Endodermal cell (in vitro differentiated cells): ENCODE data around the gene C19orf12. TPM values are rescaled to one million over a fixed set of nuclear protein-coding genes. Genes with fewer than 3 reads are reported as not detected.

Experiments used
- DNase-seq: peaks from one replicate; pipeline ENCODE4 v3.0.0-alpha.2; 2017
- H3K27ac ChIP-seq: 2 replicates; pipeline ENCODE4 v1.5.1; 2013; ENCODE audit warnings: mild to moderate bottlenecking, low read depth, low read length, moderate library complexity
- H3K27me3 ChIP-seq: 2 replicates; pipeline ENCODE4 v1.6.1; 2013; ENCODE audit warnings: mild to moderate bottlenecking, low read length, moderate library complexity; ENCODE audit not compliant: insufficient read depth, control insufficient read depth, poor library complexity, severe bottlenecking
- H3K36me3 ChIP-seq: 2 replicates; pipeline ENCODE4 v1.7.0; 2013; ENCODE audit warnings: mild to moderate bottlenecking, low read length, moderate library complexity; ENCODE audit not compliant: control insufficient read depth, insufficient read depth
- H3K4me1 ChIP-seq: one replicate; pipeline ENCODE4 v1.7.0; 2013; ENCODE audit warnings: low read length; ENCODE audit not compliant: control insufficient read depth, insufficient read depth
- H3K4me3 ChIP-seq: 2 replicates; pipeline ENCODE4 v1.5.1; 2013; ENCODE audit warnings: mild to moderate bottlenecking, low read length, moderate library complexity
- H3K9ac ChIP-seq: 2 replicates; pipeline ENCODE4 v1.6.1; 2013; ENCODE audit warnings: mild to moderate bottlenecking, low read length, moderate library complexity; ENCODE audit not compliant: poor library complexity, severe bottlenecking; ENCODE audit errors: extremely low read depth
- H3K9me3 ChIP-seq: 2 replicates; pipeline ENCODE4 v1.6.1; 2013; ENCODE audit warnings: mild to moderate bottlenecking, low read length, moderate library complexity; ENCODE audit not compliant: control insufficient read depth
- H3K27ac Mint-ChIP-seq: 2 replicates; pipeline ENCODE4 v1.8.0; 2020; ENCODE audit warnings: mixed read lengths
- H3K27me3 Mint-ChIP-seq: 2 replicates; pipeline ENCODE4 v1.8.0; 2021; ENCODE audit warnings: mild to moderate bottlenecking, mixed read lengths; ENCODE audit not compliant: insufficient read depth
- H3K36me3 Mint-ChIP-seq: 2 replicates; pipeline ENCODE4 v1.8.0; 2020; ENCODE audit warnings: low read depth, mixed read lengths
- H3K4me1 Mint-ChIP-seq: 2 replicates; pipeline ENCODE4 v1.8.0; 2020; ENCODE audit warnings: mixed read lengths
- H3K4me3 Mint-ChIP-seq: 2 replicates; pipeline ENCODE4 v1.8.0; 2020; ENCODE audit warnings: mild to moderate bottlenecking, moderate library complexity, mixed read lengths
- H3K9me3 Mint-ChIP-seq: 2 replicates; pipeline ENCODE4 v1.8.0; 2020; ENCODE audit warnings: mild to moderate bottlenecking, mixed read lengths
- CTCF ChIP-seq: fragments of 200-600 bp; sonication (generic); conservative IDR thresholded peaks from 2 replicates; pipeline ENCODE4 v1.5.0; 2021; ENCODE audit warnings: antibody characterized with exemption, mild to moderate bottlenecking
- WGBS, 2 experiments: methylation state at CpG; one replicate each; pipeline versions ENCODE4 v1.1.5 to v1.1.7; 2013; ENCODE audit warnings: missing lambda C conversion rate in 2 of 2, mixed read lengths in 1 of 2; ENCODE audit not compliant: insufficient coverage in 1 of 2, insufficient read length in 1 of 2; 5-methylcytosine and 5-hydroxymethylcytosine counted together
- total RNA-seq, 2 donors: library from RNA; stranded (reverse); fragmentation: NEBNext Ultra II Directional in 1 of 2; extraction: Animal tissue kit (Norgen Biotek cat#: 25700) in 1 of 2; gene quantifications; 2 replicates in 1 of 2; 3 replicates in 1 of 2; pipeline ENCODE4 v1.2.1, GENCODE V29; 2021

C19orf12 gene
- total RNA-seq, 2 donors from 2014 or later, result 18.9 to 22.9 TPM

GRCh38 chr19:29655648-29656335, 59.3 kb downstream of the C19orf12 start:
- no peak for TF ChIP-seq CTCF
- H3K9ac ChIP-seq, result no peak overlapping the region
- H3K4me3 ChIP-seq, result no peak overlapping the region
- 79 to 90% methylated on average over 2 to 3 of the region's 4 CpGs for WGBS, 2 experiments
- H3K27ac ChIP-seq, result no peak overlapping the region
- Mint-ChIP-seq H3K9me3 (no peaks in the 10 kb centered on the region), H3K27ac (no peak overlapping the region), H3K4me1 (no peaks in the 10 kb centered on the region), H3K4me3 (no peak overlapping the region), H3K27me3 (no peaks in the 10 kb centered on the region), H3K36me3 (no peaks in the 10 kb centered on the region)
- H3K9me3 ChIP-seq, result no peaks in the 10 kb centered on the region
- no peaks in the 10 kb centered on the region for H3K4me1 ChIP-seq
- H3K36me3 ChIP-seq, result no peaks in the 10 kb centered on the region
- DNase-seq, result no peak
- H3K27me3 ChIP-seq, result no peaks in the 10 kb centered on the region

GRCh38 chr19:29653398-29653797, 61.7 kb downstream of the C19orf12 start:
- H3K9me3 Mint-ChIP-seq, result no peaks in the 10 kb centered on the region
- no peak for TF ChIP-seq CTCF
- H3K4me1 ChIP-seq, result no peaks in the 10 kb centered on the region
- H3K36me3 Mint-ChIP-seq, result no peaks in the 10 kb centered on the region
- H3K27me3 ChIP-seq, result no peaks in the 10 kb centered on the region
- no peaks in the 10 kb centered on the region for H3K9me3 ChIP-seq
- no peak overlapping the region for H3K27ac ChIP-seq
- H3K9ac ChIP-seq, result no peak overlapping the region
- H3K4me3 ChIP-seq, result no peak overlapping the region
- no peak for DNase-seq
- 78 to 95% methylated on average over 3 to 4 of the region's 5 CpGs for WGBS, 2 experiments
- H3K4me1 Mint-ChIP-seq, result no peaks in the 10 kb centered on the region
- H3K4me3 Mint-ChIP-seq, result no peak overlapping the region
- H3K27me3 Mint-ChIP-seq, result no peaks in the 10 kb centered on the region
- H3K36me3 ChIP-seq, result no peaks in the 10 kb centered on the region
- H3K27ac Mint-ChIP-seq, result no peak overlapping the region

- 87 to 95% methylated on average over 7 of the region's 7 CpGs for WGBS, 2 experiments
- no peaks in the 10 kb centered on the region for H3K9me3 ChIP-seq
- no peak overlapping the region for H3K9ac ChIP-seq
- no peaks in the 10 kb centered on the region for H3K4me1 ChIP-seq
- H3K36me3 ChIP-seq, result no peaks in the 10 kb centered on the region
- Mint-ChIP-seq H3K4me3 (no peak overlapping the region), H3K9me3 (no peaks in the 10 kb centered on the region), H3K27ac (no peak overlapping the region), H3K27me3 (no peaks in the 10 kb centered on the region), H3K36me3 (no peaks in the 10 kb centered on the region), H3K4me1 (no peaks in the 10 kb centered on the region)
- no peak for DNase-seq
- no peak overlapping the region for H3K4me3 ChIP-seq
- no peaks in the 10 kb centered on the region for H3K27me3 ChIP-seq
- H3K27ac ChIP-seq, result no peak overlapping the region
- TF ChIP-seq CTCF, result no peak
Observed at GRCh38 chr19:29651622-29652394, 63.3 kb downstream of the C19orf12 start.
